ENCODE data around the gene SLC2A13.
"Not testable (repeated sequence)": the region's sequence is repeated elsewhere in the genome, so short reads cannot be mapped to it uniquely, and the experiment has no call there.

Gene SLC2A13

DNA sequence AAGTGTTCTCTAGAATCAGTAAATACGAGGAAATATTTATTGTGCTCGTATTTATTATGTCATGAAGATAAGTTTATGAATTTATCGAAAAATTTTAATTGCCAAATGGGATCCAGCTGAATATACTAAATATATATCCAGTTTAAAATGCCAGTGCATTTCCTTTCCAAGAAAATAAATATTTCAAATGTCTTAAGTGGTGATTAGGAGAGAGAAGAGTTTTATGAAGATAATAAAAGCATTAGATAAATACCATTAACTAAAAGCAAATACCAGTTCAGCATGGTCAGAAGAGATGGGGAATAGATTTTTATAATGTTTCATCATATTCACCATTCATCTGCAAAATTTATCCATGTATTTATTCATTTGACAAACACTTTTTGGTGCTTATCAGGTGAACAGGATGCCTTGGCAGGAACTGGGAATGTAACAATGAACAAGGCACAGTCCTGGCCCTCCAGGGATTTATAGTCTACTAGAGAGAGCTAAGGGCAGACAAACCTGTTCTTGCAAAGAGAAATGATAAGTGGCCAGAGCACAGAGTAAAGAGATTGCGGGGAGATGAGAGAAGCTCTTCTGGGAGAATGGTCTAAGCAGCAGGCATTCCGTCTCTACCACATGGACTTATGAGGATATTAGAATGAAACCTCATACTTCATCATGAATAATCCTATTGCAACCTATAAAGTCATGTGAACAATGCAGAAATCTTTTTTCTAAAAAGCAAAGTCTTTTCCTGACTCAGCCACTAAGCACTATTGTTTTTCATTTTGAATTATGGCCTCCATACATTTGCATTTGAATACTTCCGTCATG lies 342.6 kb downstream of the SLC2A13 start:
- no peak for DNase-seq (ENCODE audit: low read depth in 2 of 2)

DNA sequence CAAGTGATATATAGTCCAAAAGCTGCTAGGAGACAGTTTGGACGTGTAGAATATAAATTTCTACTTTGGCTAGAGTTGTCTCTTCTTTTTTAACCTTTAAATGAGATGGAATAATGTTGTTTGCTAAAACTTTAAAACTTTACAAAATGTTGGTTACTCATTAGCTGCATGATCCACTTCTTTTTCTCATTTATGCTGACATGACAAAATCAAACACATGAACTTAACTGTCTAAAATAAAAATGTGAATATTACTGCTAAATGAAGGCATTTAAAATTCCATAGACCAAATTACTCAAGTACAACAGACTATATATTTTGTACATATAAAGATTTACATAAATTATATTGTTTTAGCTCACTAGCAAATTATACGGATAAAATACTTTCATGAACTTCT lies 350.4 kb downstream of the SLC2A13 start:
- no peak for DNase-seq (ENCODE audit: low read depth in 2 of 2)

GRCh38 chr12:39752482-39753137 lies 353.3 kb downstream of the SLC2A13 start:
- DNase-seq (ENCODE audit: low read depth in 2 of 2) = no peak

- DNase-seq (ENCODE audit: low read depth in 2 of 2) = not testable (repeated sequence)
These were observed 359.7 kb downstream of the SLC2A13 start for GRCh38 chr12:39746151-39746550.

DNA sequence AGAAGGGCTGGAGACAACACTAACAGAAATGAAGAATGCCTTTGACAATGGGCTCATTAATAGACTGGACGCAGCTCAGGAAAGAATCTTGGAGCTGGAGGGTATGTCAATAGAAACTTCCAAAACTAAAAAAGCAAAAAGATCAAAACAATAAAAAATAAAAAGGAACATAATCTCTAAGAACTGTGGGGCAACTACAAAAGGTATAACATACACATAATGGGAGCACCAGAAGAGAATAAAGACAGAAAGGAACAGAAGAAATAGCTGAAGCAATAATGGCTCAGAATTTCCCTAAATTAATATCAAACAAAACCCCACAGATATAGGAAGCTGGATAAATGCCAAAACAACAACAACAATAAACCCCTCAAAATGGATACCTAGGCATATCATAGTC lies 362.2 kb downstream of the SLC2A13 start:
- DNase-seq (ENCODE audit: low read depth in 2 of 2) = no peak

DNA sequence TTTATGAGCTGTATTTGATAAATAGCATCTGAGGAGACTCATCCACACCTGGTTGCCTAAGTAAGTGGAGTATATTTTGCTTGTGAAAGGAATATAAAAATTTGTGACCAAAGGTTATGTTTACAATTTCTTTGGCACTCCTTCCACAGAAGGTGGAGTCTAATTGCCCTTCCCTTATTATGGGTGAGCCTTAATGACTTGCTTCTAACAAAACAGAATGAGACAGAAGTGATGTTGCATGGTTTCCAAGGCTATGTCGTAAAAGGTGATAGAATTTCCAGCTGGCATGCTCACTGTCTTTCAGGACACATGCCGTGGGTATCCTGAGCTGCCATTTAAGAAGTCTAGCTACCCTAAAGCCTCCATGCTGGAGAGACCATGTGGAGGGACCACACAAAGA lies 369.5 kb downstream of the SLC2A13 start:
- DNase-seq (ENCODE audit: low read depth in 2 of 2) = no peak

DNA sequence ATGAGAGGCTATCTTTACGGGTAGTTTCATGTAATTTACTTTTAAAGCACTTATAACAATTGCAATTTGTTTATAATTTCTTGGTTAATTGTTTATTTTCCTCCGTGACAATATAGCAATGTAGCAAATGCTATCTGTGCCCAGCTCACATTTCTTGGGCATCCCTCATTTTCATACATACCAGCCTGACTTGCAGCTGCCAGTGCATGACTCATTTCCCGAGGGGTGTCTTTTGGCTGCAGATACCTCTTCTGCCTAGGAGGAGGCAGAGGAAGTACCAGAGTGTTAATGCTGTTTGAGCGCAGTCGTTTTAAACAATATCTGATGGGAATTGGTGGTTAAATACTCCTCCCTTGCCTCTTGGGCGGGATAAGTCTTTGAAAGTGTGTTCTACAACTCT lies 382.1 kb downstream of the SLC2A13 start:
- peak in 1 of 2 donors; percentile 1 for DNase-seq (ENCODE audit: low read depth in 2 of 2)

GRCh38 chr12:39722504-39722903 lies 383.4 kb downstream of the SLC2A13 start:
- DNase-seq (ENCODE audit: low read depth in 2 of 2) = no peak

DNA sequence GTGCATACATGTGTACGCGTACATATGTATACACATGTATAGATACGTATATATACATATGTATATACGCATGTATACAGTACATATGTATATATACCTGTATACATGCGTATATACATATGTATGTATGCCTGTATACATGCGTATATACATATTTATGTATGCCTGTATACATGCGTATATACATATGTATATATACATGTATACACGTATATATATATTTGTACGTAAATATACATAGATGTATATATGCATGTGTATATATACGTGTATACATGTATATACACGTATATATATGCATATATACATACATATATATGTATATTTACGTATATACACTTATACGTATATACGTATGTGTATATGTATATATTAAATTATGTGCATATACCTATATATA lies 392.3 kb downstream of the SLC2A13 start:
- no peak for DNase-seq (ENCODE audit: low read depth in 2 of 2)

GRCh38 chr12:39712334-39712733 lies 393.5 kb downstream of the SLC2A13 start:
- DNase-seq (ENCODE audit: low read depth in 2 of 2) = no peak
